ENCODE results near the gene ZNF414. TPM values are rescaled to one million over a fixed set of nuclear protein-coding genes. Genes with fewer than 3 reads are reported as not detected.

The ZNF414 gene
- total RNA-seq, 4 donors from 2014 or later = 4.8 to 15.6 (median 7.1) TPM

GRCh38 chr19:8499048-8499833, 14.7 kb downstream of the ZNF414 start:
- no peak for TF ChIP-seq CTCF (IDR thresholded peaks at IDR 0.05; ENCODE audit: low read depth)

DNA sequence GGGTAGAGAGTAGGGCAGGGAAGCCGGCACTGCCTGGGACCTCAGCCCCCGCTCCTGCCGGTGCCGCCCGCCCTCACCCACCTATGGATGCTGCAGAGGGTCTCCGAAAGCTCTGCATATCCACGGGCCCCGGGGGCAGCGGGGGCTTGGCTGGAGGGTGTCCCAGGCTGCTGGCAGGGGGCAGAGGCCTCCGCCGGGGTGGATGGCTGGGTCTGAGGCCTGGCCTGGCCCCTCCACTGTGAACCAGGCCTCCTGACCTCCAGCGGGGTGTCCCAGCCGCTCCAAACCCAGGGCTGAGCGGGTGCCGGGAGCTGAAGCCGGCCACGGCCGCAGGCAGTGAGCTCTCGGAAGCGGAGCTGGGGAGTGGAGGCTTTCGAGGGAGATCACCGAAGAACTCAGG, 15.7 kb downstream of the ZNF414 start:
- no peak for TF ChIP-seq CTCF (IDR thresholded peaks at IDR 0.05; ENCODE audit: low read depth)

DNA sequence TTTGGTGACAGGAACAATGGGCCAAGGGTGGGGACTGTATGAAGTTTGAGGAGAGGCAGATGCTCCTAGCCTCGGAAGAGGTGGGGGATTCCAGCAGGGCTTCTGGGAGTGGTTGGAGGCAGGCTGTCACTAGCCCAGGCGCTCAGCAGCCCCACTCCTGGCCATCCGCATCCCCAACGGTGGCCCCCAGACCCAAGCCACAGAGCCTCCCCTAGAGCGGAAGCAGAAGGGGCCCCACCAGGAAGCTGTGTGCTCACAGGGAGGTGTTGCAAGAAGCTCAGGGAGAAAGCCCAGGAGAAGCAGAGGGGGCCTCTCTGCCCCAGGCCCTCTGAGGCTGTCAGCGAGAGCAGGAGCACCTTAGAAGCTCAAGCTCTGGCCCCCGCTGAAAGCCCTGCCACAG, 19.8 kb downstream of the ZNF414 start:
- no peak for TF ChIP-seq CTCF (IDR thresholded peaks at IDR 0.05; ENCODE audit: low read depth)

GRCh38 chr19:8491574-8491973, 22.4 kb downstream of the ZNF414 start:
- TF ChIP-seq CTCF (IDR thresholded peaks at IDR 0.05; ENCODE audit: low read depth) = no peak

DNA sequence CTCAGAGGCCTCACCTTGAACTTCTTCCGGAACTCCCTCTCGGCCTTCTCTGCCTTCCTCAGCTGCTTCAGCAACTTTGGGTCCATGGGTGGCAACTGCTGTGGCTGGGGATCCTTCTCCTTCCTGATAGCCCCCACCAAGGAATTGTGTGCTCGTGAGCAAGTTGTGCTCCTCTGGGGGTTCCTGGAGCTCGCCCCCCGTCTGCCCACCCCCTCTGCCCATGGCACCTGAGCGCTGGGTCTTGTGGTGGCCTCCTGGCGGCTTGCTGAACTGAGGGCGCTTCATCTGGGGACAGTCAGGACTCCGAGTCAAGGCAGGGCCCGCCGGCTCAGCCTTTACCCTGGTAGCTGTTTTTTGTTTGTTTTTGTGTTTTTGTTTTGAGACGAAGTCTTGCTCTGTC, 23.1 kb downstream of the ZNF414 start:
- no peak for TF ChIP-seq CTCF (IDR thresholded peaks at IDR 0.05; ENCODE audit: low read depth)

- no peak for TF ChIP-seq CTCF (IDR thresholded peaks at IDR 0.05; ENCODE audit: low read depth)
Observed at GRCh38 chr19:8490395-8490760, 23.6 kb downstream of the ZNF414 start.

DNA sequence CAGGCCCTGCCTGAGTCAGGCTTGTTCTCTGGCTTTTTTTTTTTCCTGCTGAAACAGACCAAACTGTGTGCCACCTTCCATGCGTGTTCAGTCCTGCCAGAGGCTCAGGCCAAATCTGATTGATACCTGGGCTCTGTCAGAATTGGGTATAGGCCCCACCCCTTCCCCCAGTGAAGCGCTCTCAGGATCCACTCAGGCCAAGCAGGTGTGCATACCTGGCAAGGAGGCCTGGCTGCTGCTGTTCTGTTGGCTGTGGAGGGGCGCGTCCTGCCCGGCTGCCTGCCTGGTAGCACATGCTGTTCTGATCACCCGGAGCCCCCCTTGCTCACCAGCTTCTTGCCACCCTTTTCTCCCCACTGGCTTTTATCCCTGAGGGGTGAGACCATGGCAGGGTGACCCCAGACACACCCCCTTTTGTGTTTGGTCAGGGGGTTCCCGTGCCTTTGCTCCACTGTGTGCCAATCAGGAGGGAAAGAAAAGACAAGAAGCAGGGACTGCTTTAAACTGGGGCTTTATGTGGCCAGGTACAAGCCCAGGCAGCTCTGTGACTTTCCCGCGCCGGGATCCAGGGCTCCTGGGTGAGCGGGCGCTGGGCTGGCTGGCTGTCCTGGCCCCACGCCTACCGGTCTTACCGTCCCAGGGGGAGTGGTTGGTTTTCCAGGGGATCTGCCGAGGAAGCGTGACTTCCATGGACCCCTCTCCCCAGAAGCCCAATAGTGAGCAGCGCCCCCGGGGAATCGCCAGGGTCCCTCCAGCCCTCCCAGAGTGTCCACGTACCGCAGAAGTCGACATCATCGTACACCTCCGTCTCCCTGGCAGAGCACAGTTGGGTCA, 24.2 kb downstream of the ZNF414 start:
- no peak for TF ChIP-seq CTCF (IDR thresholded peaks at IDR 0.05; ENCODE audit: low read depth)
